ENCODE measurements around the gene ETV3. TPM values are rescaled to one million over a fixed set of nuclear protein-coding genes. Genes with fewer than 3 reads are reported as not detected.

Gene ETV3
- total RNA-seq, 1 experiment from 2014 or later = 22.2 TPM

DNA sequence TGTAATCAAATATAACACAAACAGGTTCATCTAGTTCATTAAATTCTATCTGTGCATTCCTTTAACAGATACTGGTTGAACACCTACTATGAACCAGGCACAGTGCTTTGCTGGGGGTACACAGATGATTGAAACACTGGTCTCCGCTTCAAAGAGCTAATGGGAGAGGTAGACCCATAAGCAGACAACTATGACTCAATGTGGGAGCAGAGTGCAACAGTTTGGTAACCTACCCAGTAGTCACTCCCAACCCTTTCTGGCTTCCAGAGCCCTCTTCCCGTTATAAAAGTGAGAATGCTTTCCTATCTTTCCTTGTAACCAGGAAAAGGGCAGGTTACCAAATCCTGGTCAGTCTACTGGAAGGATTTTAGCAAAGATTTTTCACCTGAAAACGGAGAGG, 8.0 kb upstream of the ETV3 start:
- no peak for DNase-seq (ENCODE audit: low read depth, low spot score)
- POLR2A ChIA-PET = no interaction called here
- intact Hi-C loops (cut with micrococcal nuclease; ENCODE audit: unreplicated experiment) = no loop called here
- Histone ChIP-seq H3K4me1 (ENCODE audit: control insufficient read depth, insufficient read depth, low read length) (no peaks in the 10 kb centered on the region), H3K9me3 (ENCODE audit: control insufficient read depth, insufficient read depth, low read depth, low read length) (no peaks in the 10 kb centered on the region), H3K4me3 (ENCODE audit: low read depth in 2 of 2, low read length in 2 of 2) (no peak overlapping the region), H3K36me3 (ENCODE audit: control insufficient read depth, insufficient read depth, low read length) (no peaks in the 10 kb centered on the region), H3K27ac (ENCODE audit: low read length) (no peak overlapping the region), H3K27me3 (ENCODE audit: control insufficient read depth, insufficient read depth, low read length) (peaks cover 4% of the 10 kb centered on the region; the same call in 1 of the 2 replicates)
- TF ChIP-seq TCF7L2 (IDR thresholded peaks at IDR 0.05; ENCODE audit: low read depth, low read length) (no peak), POLR2AphosphoS5 (IDR thresholded peaks at IDR 0.05; ENCODE audit: low read depth, low read length) (no peak), SIN3A (IDR thresholded peaks at IDR 0.05; ENCODE audit: borderline replicate concordance, insufficient read depth, low read depth, low read length) (no peak)
- TF ChIP-seq, protein P1, sequence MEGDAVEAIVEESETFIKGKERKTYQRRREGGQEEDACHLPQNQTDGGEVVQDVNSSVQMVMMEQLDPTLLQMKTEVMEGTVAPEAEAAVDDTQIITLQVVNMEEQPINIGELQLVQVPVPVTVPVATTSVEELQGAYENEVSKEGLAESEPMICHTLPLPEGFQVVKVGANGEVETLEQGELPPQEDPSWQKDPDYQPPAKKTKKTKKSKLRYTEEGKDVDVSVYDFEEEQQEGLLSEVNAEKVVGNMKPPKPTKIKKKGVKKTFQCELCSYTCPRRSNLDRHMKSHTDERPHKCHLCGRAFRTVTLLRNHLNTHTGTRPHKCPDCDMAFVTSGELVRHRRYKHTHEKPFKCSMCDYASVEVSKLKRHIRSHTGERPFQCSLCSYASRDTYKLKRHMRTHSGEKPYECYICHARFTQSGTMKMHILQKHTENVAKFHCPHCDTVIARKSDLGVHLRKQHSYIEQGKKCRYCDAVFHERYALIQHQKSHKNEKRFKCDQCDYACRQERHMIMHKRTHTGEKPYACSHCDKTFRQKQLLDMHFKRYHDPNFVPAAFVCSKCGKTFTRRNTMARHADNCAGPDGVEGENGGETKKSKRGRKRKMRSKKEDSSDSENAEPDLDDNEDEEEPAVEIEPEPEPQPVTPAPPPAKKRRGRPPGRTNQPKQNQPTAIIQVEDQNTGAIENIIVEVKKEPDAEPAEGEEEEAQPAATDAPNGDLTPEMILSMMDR (IDR thresholded peaks at IDR 0.05) = no peak
- TF ChIP-seq, protein P2, sequence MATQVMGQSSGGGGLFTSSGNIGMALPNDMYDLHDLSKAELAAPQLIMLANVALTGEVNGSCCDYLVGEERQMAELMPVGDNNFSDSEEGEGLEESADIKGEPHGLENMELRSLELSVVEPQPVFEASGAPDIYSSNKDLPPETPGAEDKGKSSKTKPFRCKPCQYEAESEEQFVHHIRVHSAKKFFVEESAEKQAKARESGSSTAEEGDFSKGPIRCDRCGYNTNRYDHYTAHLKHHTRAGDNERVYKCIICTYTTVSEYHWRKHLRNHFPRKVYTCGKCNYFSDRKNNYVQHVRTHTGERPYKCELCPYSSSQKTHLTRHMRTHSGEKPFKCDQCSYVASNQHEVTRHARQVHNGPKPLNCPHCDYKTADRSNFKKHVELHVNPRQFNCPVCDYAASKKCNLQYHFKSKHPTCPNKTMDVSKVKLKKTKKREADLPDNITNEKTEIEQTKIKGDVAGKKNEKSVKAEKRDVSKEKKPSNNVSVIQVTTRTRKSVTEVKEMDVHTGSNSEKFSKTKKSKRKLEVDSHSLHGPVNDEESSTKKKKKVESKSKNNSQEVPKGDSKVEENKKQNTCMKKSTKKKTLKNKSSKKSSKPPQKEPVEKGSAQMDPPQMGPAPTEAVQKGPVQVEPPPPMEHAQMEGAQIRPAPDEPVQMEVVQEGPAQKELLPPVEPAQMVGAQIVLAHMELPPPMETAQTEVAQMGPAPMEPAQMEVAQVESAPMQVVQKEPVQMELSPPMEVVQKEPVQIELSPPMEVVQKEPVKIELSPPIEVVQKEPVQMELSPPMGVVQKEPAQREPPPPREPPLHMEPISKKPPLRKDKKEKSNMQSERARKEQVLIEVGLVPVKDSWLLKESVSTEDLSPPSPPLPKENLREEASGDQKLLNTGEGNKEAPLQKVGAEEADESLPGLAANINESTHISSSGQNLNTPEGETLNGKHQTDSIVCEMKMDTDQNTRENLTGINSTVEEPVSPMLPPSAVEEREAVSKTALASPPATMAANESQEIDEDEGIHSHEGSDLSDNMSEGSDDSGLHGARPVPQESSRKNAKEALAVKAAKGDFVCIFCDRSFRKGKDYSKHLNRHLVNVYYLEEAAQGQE (IDR thresholded peaks at IDR 0.05; ENCODE audit: insufficient read depth in 1 of 2, low read depth in 2 of 2, low read length in 1 of 2) = no peak
- no TSS peak for BruUV-seq (replicated peaks)
- in situ Hi-C loops (cut with HindIII; ENCODE audit: low pct_unique_long_range_greater_than_20kb, low sequenced_read_pairs) = no loop called here
- ATAC-seq = no peak
- CTCF ChIA-PET = no interaction called here

DNA sequence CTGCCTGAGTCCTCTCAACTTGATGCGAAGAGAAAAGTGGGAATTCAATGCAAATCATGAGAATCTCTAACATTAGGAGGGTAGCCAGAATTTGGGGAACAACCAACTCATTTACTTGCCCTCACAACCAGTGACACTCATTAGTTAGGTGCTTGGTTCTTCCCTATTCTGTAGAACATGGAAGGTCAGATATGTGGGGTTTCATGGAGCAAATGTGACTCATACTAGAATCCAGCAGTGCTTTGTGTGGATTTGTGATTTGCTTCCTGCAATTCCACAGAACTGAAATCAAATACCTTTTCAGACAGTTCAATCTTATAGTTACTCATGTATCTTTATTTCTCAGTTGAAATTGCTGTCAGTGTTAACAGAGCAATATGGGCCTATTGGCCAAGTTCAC, 6.9 kb upstream of the ETV3 start:
- no peaks in the 10 kb centered on the region for H3K36me3 ChIP-seq (ENCODE audit: control insufficient read depth, insufficient read depth, low read length)
- no peak overlapping the region for H3K4me3 ChIP-seq (ENCODE audit: low read depth in 2 of 2, low read length in 2 of 2)
- POLR2A ChIA-PET = no interaction called here
- ATAC-seq = no peak
- no peaks in the 10 kb centered on the region for H3K9me3 ChIP-seq (ENCODE audit: control insufficient read depth, insufficient read depth, low read depth, low read length)
- in situ Hi-C loops (cut with HindIII; ENCODE audit: low pct_unique_long_range_greater_than_20kb, low sequenced_read_pairs) (no loop called here), intact Hi-C loops (cut with micrococcal nuclease; ENCODE audit: unreplicated experiment) (no loop called here)
- no peaks in the 10 kb centered on the region for H3K4me1 ChIP-seq (ENCODE audit: control insufficient read depth, insufficient read depth, low read length)
- CTCF ChIA-PET = no interaction called here
- no peak overlapping the region for H3K27ac ChIP-seq (ENCODE audit: low read length)
- TF ChIP-seq, protein P1 (IDR thresholded peaks at IDR 0.05) = no peak
- TF ChIP-seq SIN3A (IDR thresholded peaks at IDR 0.05; ENCODE audit: borderline replicate concordance, insufficient read depth, low read depth, low read length) (no peak), POLR2AphosphoS5 (IDR thresholded peaks at IDR 0.05; ENCODE audit: low read depth, low read length) (no peak), TCF7L2 (IDR thresholded peaks at IDR 0.05; ENCODE audit: low read depth, low read length) (no peak)
- TF ChIP-seq, protein P2 (IDR thresholded peaks at IDR 0.05; ENCODE audit: insufficient read depth in 1 of 2, low read depth in 2 of 2, low read length in 1 of 2) = no peak
- peaks cover 4% of the 10 kb centered on the region; the same call in 1 of the 2 replicates for H3K27me3 ChIP-seq (ENCODE audit: control insufficient read depth, insufficient read depth, low read length)
- DNase-seq (ENCODE audit: low read depth, low spot score) = no peak
- no TSS peak for BruUV-seq (replicated peaks)

Data from Panc1 (cell line).